CD8-positive, alpha-beta memory T cell (primary cell): ENCODE measurements around the gene COMMD2. TPM values are rescaled to one million over a fixed set of nuclear protein-coding genes. Genes with fewer than 3 reads are reported as not detected.
A peak's percentile ranks its signal among the peaks of the same experiment; 100 is the strongest.

ENCODE experiments used
- CTCF ChIA-PET: fragments of 350-600 bp; sonication (Branson Sonifier 250); formaldehyde crosslinking; loops from one replicate; lab custom pipeline; 2021; ENCODE audit warnings: antibody characterized with exemption; lab: Charles Lee
- POLR2A ChIA-PET: fragments of 350-600 bp; sonication (Branson Sonifier 250); formaldehyde crosslinking; loops from one replicate; lab custom pipeline; 2021; ENCODE audit warnings: antibody characterized with exemption; lab: Charles Lee
- DNase-seq, 5 donors: peaks; one replicate each; pipeline versions ENCODE4 v3.0.0 to v3.0.0-alpha.2; 2020 to 2022; ENCODE audit warnings: mixed read lengths in 1 of 5
- H3K27ac ChIP-seq: one replicate; pipeline ENCODE4 v1.7.0; 2013; ENCODE audit warnings: low read depth, mild to moderate bottlenecking, low read length, moderate library complexity
- H3K27me3 ChIP-seq: 2 replicates; pipeline ENCODE4 v1.7.0; 2013; ENCODE audit warnings: low read length, mild to moderate bottlenecking; ENCODE audit not compliant: insufficient read depth, poor library complexity, severe bottlenecking
- H3K36me3 ChIP-seq: 2 replicates; pipeline ENCODE4 v1.7.0; 2013; ENCODE audit warnings: mild to moderate bottlenecking, low read length, moderate library complexity; ENCODE audit not compliant: insufficient read depth
- H3K4me1 ChIP-seq: 2 replicates; pipeline ENCODE4 v1.7.0; 2013; ENCODE audit warnings: mild to moderate bottlenecking, low read length, moderate library complexity; ENCODE audit not compliant: insufficient read depth
- H3K4me3 ChIP-seq: 2 replicates; pipeline ENCODE4 v1.7.0; 2013; ENCODE audit warnings: mild to moderate bottlenecking, low read length
- H3K9me3 ChIP-seq: 2 replicates; pipeline ENCODE4 v1.7.0; 2013; ENCODE audit warnings: mild to moderate bottlenecking, low read length
- H3K27ac Mint-ChIP-seq, 8 donors: one replicate each; pipeline ENCODE4 v1.8.0; 2020 to 2021; ENCODE audit warnings: mixed read lengths in 8 of 8, mild to moderate bottlenecking in 6 of 8, inconsistent platforms in 3 of 8, moderate library complexity in 3 of 8
- H3K27me3 Mint-ChIP-seq, 2 donors: one replicate each; pipeline ENCODE4 v1.8.0; 2020 to 2021; ENCODE audit warnings: mixed read lengths in 2 of 2, mild to moderate bottlenecking in 1 of 2, moderate library complexity in 1 of 2
- H3K36me3 Mint-ChIP-seq, 3 donors: one replicate each; pipeline ENCODE4 v1.8.0; 2020 to 2021; ENCODE audit warnings: mixed read lengths in 3 of 3, inconsistent platforms in 1 of 3, mild to moderate bottlenecking in 1 of 3
- H3K4me1 Mint-ChIP-seq, 3 donors: one replicate each; pipeline ENCODE4 v1.8.0; 2020 to 2021; ENCODE audit warnings: mixed read lengths in 3 of 3, inconsistent platforms in 1 of 3, mild to moderate bottlenecking in 1 of 3
- H3K4me3 Mint-ChIP-seq, 7 donors: one replicate each; pipeline ENCODE4 v1.8.0; 2020 to 2021; ENCODE audit warnings: mixed read lengths in 7 of 7, mild to moderate bottlenecking in 6 of 7, moderate library complexity in 4 of 7, inconsistent platforms in 2 of 7
- H3K9me3 Mint-ChIP-seq, 5 donors: one replicate each; pipeline ENCODE4 v1.8.0; 2020 to 2022; ENCODE audit warnings: mixed read lengths in 5 of 5, mild to moderate bottlenecking in 3 of 5, moderate library complexity in 2 of 5, inconsistent platforms in 1 of 5
- polyA plus RNA-seq: library from polyadenylated mRNA; unstranded; fragments of 300-500 nt; fragmentation: Illumina TruSeq; gene quantifications from one replicate; pipeline ENCODE4 v1.2.3, GENCODE V29; 2021
- total RNA-seq, 2 experiments: library from RNA; stranded (reverse); gene quantifications; one replicate each; pipeline ENCODE4 v1.2.3, GENCODE V29; 2021

Gene COMMD2
- total and polyA plus RNA-seq, 3 experiments from 2014 or later: 42.4 to 68.4 (median 48.4) TPM

GRCh38 chr3:149752788-149753136, 473 bp upstream of the COMMD2 start:
- Histone ChIP-seq H3K4me1 (peaks cover 21% of the 10 kb centered on the region), H3K27ac (peak overlapping the region; percentile 71), H3K27me3 (no peaks in the 10 kb centered on the region), H3K9me3 (no peaks in the 10 kb centered on the region), H3K4me3 (peak overlapping the region; percentile 75), H3K36me3 (no peaks in the 10 kb centered on the region)
- DNase-seq: no peak
- H3K27me3 Mint-ChIP-seq: peaks cover 0 to under 1% of the 10 kb centered on the region in 2 donors
- H3K36me3 Mint-ChIP-seq: peaks cover 0 to 34% (median 12%) of the 10 kb centered on the region in 3 donors
- H3K4me3 Mint-ChIP-seq: peak overlapping the region; percentile 92 to 100 (median 95)
- H3K4me1 Mint-ChIP-seq: peaks cover 33 to 56% (median 44%) of the 10 kb centered on the region in 3 donors
- CTCF ChIA-PET: interaction anchor here (0.7 to 2.5 kb wide), 10 partner anchors 9 to 183 kb away, joined by 3 to 13 read pairs (median 6); partner anchors contain the start of gene RNF13
- peak overlapping the region; percentile 93 to 99 (median 95) for H3K27ac Mint-ChIP-seq
- POLR2A ChIA-PET: interaction anchor here (2.2 kb wide), 1 partner anchor 61 kb away, joined by 14 read pairs; the partner anchor contains the start of gene RNF13
- H3K9me3 Mint-ChIP-seq: no peaks in the 10 kb centered on the region

- ChIA-PET CTCF (interaction anchor here (0.8 to 2.5 kb wide), 7 partner anchors 10 to 239 kb away, joined by 3 to 13 read pairs (median 9); partner anchors contain the start of gene RNF13), POLR2A (interaction anchor here (2.2 kb wide), 1 partner anchor 62 kb away, joined by 14 read pairs; the partner anchor contains the start of gene RNF13)
- no peak for DNase-seq
- peak overlapping the region; percentile 93 to 99 (median 95) for H3K27ac Mint-ChIP-seq
- H3K27me3 Mint-ChIP-seq: no peaks in the 10 kb centered on the region
- Histone ChIP-seq H3K36me3 (no peaks in the 10 kb centered on the region), H3K27ac (peak overlapping the region; percentile 71), H3K4me1 (peaks cover 21% of the 10 kb centered on the region), H3K4me3 (peak overlapping the region; percentile 75), H3K27me3 (no peaks in the 10 kb centered on the region), H3K9me3 (no peaks in the 10 kb centered on the region)
- peaks cover 5 to 44% (median 20%) of the 10 kb centered on the region in 3 donors for H3K36me3 Mint-ChIP-seq
- H3K4me1 Mint-ChIP-seq: peaks cover 33 to 61% (median 47%) of the 10 kb centered on the region in 3 donors
- peak overlapping the region; percentile 92 to 100 (median 95) for H3K4me3 Mint-ChIP-seq
- H3K9me3 Mint-ChIP-seq: no peaks in the 10 kb centered on the region
Measured at GRCh38 chr3:149751551-149751950, 738 bp downstream of the COMMD2 start.

- no peaks in the 10 kb centered on the region for H3K27me3 ChIP-seq
- CTCF ChIA-PET: interaction anchor here (2.6 kb wide), 1 partner anchor 8 kb away, joined by 8 read pairs; the partner anchor contains the start of gene COMMD2
- peaks cover 14 to 50% (median 24%) of the 10 kb centered on the region in 3 donors for H3K4me1 Mint-ChIP-seq
- H3K9me3 ChIP-seq: no peaks in the 10 kb centered on the region
- H3K9me3 Mint-ChIP-seq: no peaks in the 10 kb centered on the region
- no peaks in the 10 kb centered on the region for H3K27me3 Mint-ChIP-seq
- H3K27ac ChIP-seq: no peak overlapping the region
- H3K4me1 ChIP-seq: no peaks in the 10 kb centered on the region
- POLR2A ChIA-PET: no interaction called here
- no peak overlapping the region for H3K4me3 Mint-ChIP-seq
- H3K4me3 ChIP-seq: no peak overlapping the region
- H3K27ac Mint-ChIP-seq: peak overlapping the region in 1 of 8 donors; percentile 39
- DNase-seq: no peak
- H3K36me3 Mint-ChIP-seq: peaks cover 5 to 71% (median 29%) of the 10 kb centered on the region in 3 donors
- H3K36me3 ChIP-seq: peaks cover 14% of the 10 kb centered on the region
Measured at GRCh38 chr3:149744606-149745005, 7.7 kb downstream of the COMMD2 start.

- H3K27ac Mint-ChIP-seq: no peak overlapping the region
Measured at GRCh38 chr3:149744151-149744550, 8.1 kb downstream of the COMMD2 start.

GRCh38 chr3:149739396-149739795, 12.9 kb downstream of the COMMD2 start:
- Mint-ChIP-seq H3K4me1 (peaks cover 2 to 10% (median 4%) of the 10 kb centered on the region in 3 donors), H3K27me3 (no peaks in the 10 kb centered on the region), H3K9me3 (no peaks in the 10 kb centered on the region), H3K27ac (no peak overlapping the region), H3K36me3 (peaks cover 0 to 41% (median 13%) of the 10 kb centered on the region in 3 donors), H3K4me3 (no peak overlapping the region)
- no peak overlapping the region for H3K27ac ChIP-seq
- ChIA-PET POLR2A (interaction anchor here (0.6 kb wide), 1 partner anchor 17 kb away, joined by 3 read pairs; no protein-coding TSS in a partner anchor), CTCF (no interaction called here)
- H3K36me3 ChIP-seq: peaks cover 14% of the 10 kb centered on the region
- H3K27me3 ChIP-seq: no peaks in the 10 kb centered on the region
- no peaks in the 10 kb centered on the region for H3K9me3 ChIP-seq
- H3K4me1 ChIP-seq: no peaks in the 10 kb centered on the region
- no peak overlapping the region for H3K4me3 ChIP-seq
- DNase-seq: no peak

More at GRCh38 chr3:149744151-149744550, 8.1 kb downstream of the COMMD2 start:
- Mint-ChIP-seq H3K4me3 (no peak overlapping the region), H3K4me1 (peaks cover 11 to 45% (median 21%) of the 10 kb centered on the region in 3 donors), H3K27me3 (no peaks in the 10 kb centered on the region), H3K9me3 (no peaks in the 10 kb centered on the region), H3K36me3 (peaks cover 5 to 69% (median 31%) of the 10 kb centered on the region in 3 donors)
- Histone ChIP-seq H3K9me3 (no peaks in the 10 kb centered on the region), H3K4me1 (no peaks in the 10 kb centered on the region), H3K27ac (no peak overlapping the region), H3K4me3 (no peak overlapping the region), H3K36me3 (peaks cover 14% of the 10 kb centered on the region), H3K27me3 (no peaks in the 10 kb centered on the region)
- no peak for DNase-seq
- POLR2A ChIA-PET: no interaction called here
- CTCF ChIA-PET: interaction anchor here (2.6 kb wide), 1 partner anchor 9 kb away, joined by 8 read pairs; the partner anchor contains the start of gene COMMD2

GRCh38 chr3:149738876-149739275, 13.4 kb downstream of the COMMD2 start:
- Mint-ChIP-seq H3K36me3 (peaks cover 0 to 37% (median 13%) of the 10 kb centered on the region in 3 donors), H3K9me3 (no peaks in the 10 kb centered on the region), H3K27me3 (no peaks in the 10 kb centered on the region), H3K4me1 (peaks cover 0 to 8% (median 1%) of the 10 kb centered on the region in 3 donors), H3K27ac (no peak overlapping the region), H3K4me3 (no peak overlapping the region)
- Histone ChIP-seq H3K27me3 (no peaks in the 10 kb centered on the region), H3K4me3 (no peak overlapping the region), H3K4me1 (no peaks in the 10 kb centered on the region), H3K36me3 (peaks cover 14% of the 10 kb centered on the region), H3K27ac (no peak overlapping the region), H3K9me3 (no peaks in the 10 kb centered on the region)
- ChIA-PET POLR2A (interaction anchor here (0.6 kb wide), 1 partner anchor 18 kb away, joined by 3 read pairs; no protein-coding TSS in a partner anchor), CTCF (no interaction called here)
- DNase-seq: no peak

GRCh38 chr3:149736953-149737205, 15.4 kb downstream of the COMMD2 start:
- no peak for DNase-seq
- Histone ChIP-seq H3K4me3 (no peak overlapping the region), H3K27ac (no peak overlapping the region), H3K27me3 (no peaks in the 10 kb centered on the region), H3K4me1 (no peaks in the 10 kb centered on the region), H3K9me3 (no peaks in the 10 kb centered on the region), H3K36me3 (peaks cover 14% of the 10 kb centered on the region)
- POLR2A ChIA-PET: no interaction called here
- Mint-ChIP-seq H3K36me3 (peaks cover 0 to 30% (median 11%) of the 10 kb centered on the region in 3 donors), H3K4me3 (no peak overlapping the region), H3K9me3 (no peaks in the 10 kb centered on the region), H3K27me3 (no peaks in the 10 kb centered on the region), H3K27ac (no peak overlapping the region), H3K4me1 (peaks cover 0 to 3% (median 0%) of the 10 kb centered on the region in 3 donors)
- CTCF ChIA-PET: no interaction called here

- no peaks in the 10 kb centered on the region for H3K4me1 ChIP-seq
- Mint-ChIP-seq H3K4me1 (no peaks in the 10 kb centered on the region), H3K36me3 (peaks cover 0 to 26% (median 9%) of the 10 kb centered on the region in 3 donors), H3K9me3 (no peaks in the 10 kb centered on the region), H3K4me3 (no peak overlapping the region), H3K27me3 (no peaks in the 10 kb centered on the region), H3K27ac (no peak overlapping the region)
- no peak overlapping the region for H3K4me3 ChIP-seq
- H3K27me3 ChIP-seq: no peaks in the 10 kb centered on the region
- peaks cover 12% of the 10 kb centered on the region for H3K36me3 ChIP-seq
- no peak overlapping the region for H3K27ac ChIP-seq
- POLR2A ChIA-PET: no interaction called here
- H3K9me3 ChIP-seq: no peaks in the 10 kb centered on the region
- no peak for DNase-seq
- CTCF ChIA-PET: no interaction called here
Measured at GRCh38 chr3:149736175-149736952, 15.9 kb downstream of the COMMD2 start.
